ENCODE results near the gene FOXB1. TPM values are rescaled to one million over a fixed set of nuclear protein-coding genes. Genes with fewer than 3 reads are reported as not detected.

FOXB1 gene
- total RNA-seq, 3 donors from 2014 or later, result not detected

- no peaks in the 10 kb centered on the region for H3K36me3 ChIP-seq
- H3K27me3 ChIP-seq, result peaks cover 0 to 7% of the 10 kb centered on the region in 2 donors
- no peaks in the 10 kb centered on the region for H3K4me1 ChIP-seq
- no peak for DNase-seq (ENCODE audit: low spot score in 2 of 2)
- no peak overlapping the region for H3K27ac ChIP-seq
- peaks cover 0 to 13% of the 10 kb centered on the region in 2 donors for H3K9me3 ChIP-seq
- no peak overlapping the region for H3K4me3 ChIP-seq
- intact Hi-C loops (cut with DNase I; ENCODE audit: low total_unique reads), result no loop called here
- TF ChIP-seq POLR2A (IDR thresholded peaks at IDR 0.05) (no peak), POLR2AphosphoS5 (IDR thresholded peaks at IDR 0.05) (no peak), CTCF (IDR thresholded peaks at IDR 0.05) (no peak)
These were observed 45.8 kb downstream of the FOXB1 start for GRCh38 chr15:60049948-60050347.

GRCh38 chr15:60052796-60053195 lies 48.7 kb downstream of the FOXB1 start:
- Histone ChIP-seq H3K4me3 (no peak overlapping the region), H3K4me1 (no peaks in the 10 kb centered on the region), H3K27me3 (peaks cover 0 to 7% of the 10 kb centered on the region in 2 donors), H3K27ac (no peak overlapping the region), H3K9me3 (peaks cover 0 to 13% of the 10 kb centered on the region in 2 donors), H3K36me3 (no peaks in the 10 kb centered on the region)
- no peak for TF ChIP-seq POLR2A (IDR thresholded peaks at IDR 0.05)
- TF ChIP-seq CTCF (IDR thresholded peaks at IDR 0.05), result no peak
- no peak for TF ChIP-seq POLR2AphosphoS5 (IDR thresholded peaks at IDR 0.05)
- intact Hi-C loops (cut with DNase I; ENCODE audit: low total_unique reads), result no loop called here
- no peak for DNase-seq (ENCODE audit: low spot score in 2 of 2)

- H3K36me3 ChIP-seq, result no peaks in the 10 kb centered on the region
- no peak for DNase-seq (ENCODE audit: low spot score in 2 of 2)
- no peak overlapping the region for H3K27ac ChIP-seq
- H3K9me3 ChIP-seq, result peaks cover 0 to 12% of the 10 kb centered on the region in 2 donors
- peaks cover 0 to 7% of the 10 kb centered on the region in 2 donors for H3K27me3 ChIP-seq
- intact Hi-C loops (cut with DNase I; ENCODE audit: low total_unique reads), result no loop called here
- H3K4me3 ChIP-seq, result no peak overlapping the region
- no peaks in the 10 kb centered on the region for H3K4me1 ChIP-seq
- no peak for TF ChIP-seq CTCF (IDR thresholded peaks at IDR 0.05)
- TF ChIP-seq POLR2A (IDR thresholded peaks at IDR 0.05), result no peak
- TF ChIP-seq POLR2AphosphoS5 (IDR thresholded peaks at IDR 0.05), result no peak
These were observed 50.4 kb downstream of the FOXB1 start for GRCh38 chr15:60054472-60054871.
